Osteocyte (in vitro differentiated cells): ENCODE data around the gene PTPRN2. TPM values are rescaled to one million over a fixed set of nuclear protein-coding genes. Genes with fewer than 3 reads are reported as not detected.

Experiments
- DNase-seq: peaks from one replicate; pipeline ENCODE4 v3.0.0; 2021; ENCODE audit warnings: mixed read lengths; ENCODE audit not compliant: unreplicated experiment; ENCODE audit errors: extremely low spot score
- H3K27ac Mint-ChIP-seq: one replicate; pipeline ENCODE4 v1.8.0; 2021; ENCODE audit warnings: mild to moderate bottlenecking, mixed read lengths; ENCODE audit not compliant: unreplicated experiment
- H3K27me3 Mint-ChIP-seq: one replicate; pipeline ENCODE4 v1.8.0; 2021; ENCODE audit warnings: mixed read lengths; ENCODE audit not compliant: unreplicated experiment
- H3K36me3 Mint-ChIP-seq: one replicate; pipeline ENCODE4 v1.8.0; 2021; ENCODE audit warnings: mixed read lengths; ENCODE audit not compliant: unreplicated experiment
- H3K4me1 Mint-ChIP-seq: one replicate; pipeline ENCODE4 v1.8.0; 2021; ENCODE audit warnings: mixed read lengths; ENCODE audit not compliant: unreplicated experiment
- H3K4me3 Mint-ChIP-seq: one replicate; pipeline ENCODE4 v1.8.0; 2021; ENCODE audit warnings: mild to moderate bottlenecking, moderate library complexity, mixed read lengths; ENCODE audit not compliant: unreplicated experiment
- H3K9me3 Mint-ChIP-seq: one replicate; pipeline ENCODE4 v1.8.0; 2021; ENCODE audit warnings: mixed read lengths; ENCODE audit not compliant: unreplicated experiment
- CTCF ChIP-seq: fragments of 200-600 bp; sonication (generic); IDR thresholded peaks from 2 replicates; pipeline ENCODE4 v1.5.0; 2021; ENCODE audit warnings: antibody characterized with exemption, mild to moderate bottlenecking, moderate library complexity
- total RNA-seq: library from RNA; stranded (reverse); gene quantifications from 2 replicates; pipeline ENCODE4 v1.2.1, GENCODE V29; 2021

PTPRN2 gene
- total RNA-seq, 1 donor from 2014 or later: 0.59 TPM

- no peak overlapping the region for H3K4me3 Mint-ChIP-seq
- no peaks in the 10 kb centered on the region for H3K36me3 Mint-ChIP-seq
- H3K4me1 Mint-ChIP-seq: no peaks in the 10 kb centered on the region
- TF ChIP-seq CTCF: no peak
- H3K27me3 Mint-ChIP-seq: no peaks in the 10 kb centered on the region
- DNase-seq: no peak
- H3K27ac Mint-ChIP-seq: no peak overlapping the region
- H3K9me3 Mint-ChIP-seq: peaks cover 28% of the 10 kb centered on the region
Observed at GRCh38 chr7:158024351-158024715, 563.3 kb downstream of the PTPRN2 start.

- Mint-ChIP-seq H3K4me3 (no peak overlapping the region), H3K27me3 (no peaks in the 10 kb centered on the region), H3K4me1 (no peaks in the 10 kb centered on the region), H3K27ac (no peak overlapping the region), H3K36me3 (no peaks in the 10 kb centered on the region), H3K9me3 (peaks cover 26% of the 10 kb centered on the region)
- DNase-seq: no peak
- TF ChIP-seq CTCF: no peak
Observed at GRCh38 chr7:158023681-158024350, 563.8 kb downstream of the PTPRN2 start.

GRCh38 chr7:158023157-158023556 is 564.5 kb downstream of the PTPRN2 start:
- TF ChIP-seq CTCF: no peak
- H3K4me3 Mint-ChIP-seq: no peak overlapping the region
- no peaks in the 10 kb centered on the region for H3K36me3 Mint-ChIP-seq
- DNase-seq: no peak
- H3K27me3 Mint-ChIP-seq: no peaks in the 10 kb centered on the region
- H3K27ac Mint-ChIP-seq: no peak overlapping the region
- peaks cover 26% of the 10 kb centered on the region for H3K9me3 Mint-ChIP-seq
- H3K4me1 Mint-ChIP-seq: no peaks in the 10 kb centered on the region

GRCh38 chr7:158022601-158023000 is 565.0 kb downstream of the PTPRN2 start:
- DNase-seq: no peak
- Mint-ChIP-seq H3K27ac (no peak overlapping the region), H3K4me3 (no peak overlapping the region), H3K4me1 (no peaks in the 10 kb centered on the region), H3K9me3 (peaks cover 26% of the 10 kb centered on the region), H3K27me3 (no peaks in the 10 kb centered on the region), H3K36me3 (no peaks in the 10 kb centered on the region)
- no peak for TF ChIP-seq CTCF

- no peak for DNase-seq
- TF ChIP-seq CTCF: no peak
- no peak overlapping the region for H3K27ac Mint-ChIP-seq
- H3K27me3 Mint-ChIP-seq: no peaks in the 10 kb centered on the region
- H3K4me1 Mint-ChIP-seq: no peaks in the 10 kb centered on the region
- H3K4me3 Mint-ChIP-seq: no peak overlapping the region
- no peaks in the 10 kb centered on the region for H3K36me3 Mint-ChIP-seq
- peaks cover 26% of the 10 kb centered on the region for H3K9me3 Mint-ChIP-seq
Observed at GRCh38 chr7:158021836-158022235, 565.8 kb downstream of the PTPRN2 start.
